VCaP (cell line): ENCODE data around the gene PPP2R1B.
A peak's percentile ranks its signal among the peaks of the same experiment; 100 is the strongest.

Source experiments
- H3K27ac ChIP-seq: fragments of 450-650 bp; 2 replicates; pipeline ENCODE4 v1.5.1; 2017
- CTCF ChIP-seq: fragments of 450-650 bp; conservative IDR thresholded peaks from 2 replicates; pipeline ENCODE4 v1.5.1; 2017; ENCODE audit warnings: mild to moderate bottlenecking, moderate library complexity

The PPP2R1B gene

GRCh38 chr11:111743700-111744099 is 22.5 kb downstream of the PPP2R1B start:
- no peak for TF ChIP-seq CTCF
- H3K27ac ChIP-seq, result no peak overlapping the region

GRCh38 chr11:111741751-111742150 is 24.4 kb downstream of the PPP2R1B start:
- no peak overlapping the region for H3K27ac ChIP-seq
- no peak for TF ChIP-seq CTCF

GRCh38 chr11:111739299-111739698 is 26.9 kb downstream of the PPP2R1B start:
- TF ChIP-seq CTCF, result no peak
- no peak overlapping the region for H3K27ac ChIP-seq

- H3K27ac ChIP-seq, result no peak overlapping the region
- no peak for TF ChIP-seq CTCF
Measured at GRCh38 chr11:111737444-111738210, 28.6 kb downstream of the PPP2R1B start.

GRCh38 chr11:111736621-111737443 is 29.4 kb downstream of the PPP2R1B start:
- peak overlapping the region; percentile 54; the same call in 1 of the 2 replicates for H3K27ac ChIP-seq
- no peak for TF ChIP-seq CTCF

GRCh38 chr11:111736181-111736590 is 30.0 kb downstream of the PPP2R1B start:
- no peak for TF ChIP-seq CTCF
- H3K27ac ChIP-seq, result peak overlapping the region; percentile 54

GRCh38 chr11:111735262-111736116 is 30.7 kb downstream of the PPP2R1B start:
- H3K27ac ChIP-seq, result peak overlapping the region; percentile 54
- no peak for TF ChIP-seq CTCF
